Measurements from ENCODE around the gene HOXB6.

DNA sequence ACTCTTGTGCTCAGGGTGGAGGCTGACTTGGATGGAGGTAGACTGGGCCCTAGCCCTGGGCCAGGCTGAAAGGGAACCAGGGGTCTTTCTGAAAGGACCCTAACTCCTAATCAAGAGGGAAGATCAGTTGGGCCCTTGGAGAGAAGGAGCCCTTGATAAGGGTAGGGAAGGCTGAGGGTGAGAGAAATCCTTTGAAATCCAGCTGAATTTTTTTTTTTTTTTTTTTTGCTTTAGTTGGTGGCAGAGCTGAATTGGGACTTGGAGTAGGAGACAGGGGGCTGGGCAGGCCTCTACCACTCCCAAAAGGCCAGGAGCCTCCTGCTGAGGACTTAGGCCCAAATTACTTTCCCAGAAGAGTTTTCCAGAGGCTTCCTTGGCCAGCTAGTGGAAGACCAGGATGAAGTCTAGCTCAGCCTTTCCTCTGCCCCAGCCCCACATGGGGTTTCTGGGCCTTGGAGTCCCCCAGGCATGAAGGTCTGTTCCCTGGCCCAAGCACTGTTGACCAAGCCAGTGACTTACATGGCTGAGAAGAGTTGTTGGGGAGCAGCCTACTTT lies 14.1 kb downstream of the HOXB6 start:
- TF ChIP-seq, protein P1, sequence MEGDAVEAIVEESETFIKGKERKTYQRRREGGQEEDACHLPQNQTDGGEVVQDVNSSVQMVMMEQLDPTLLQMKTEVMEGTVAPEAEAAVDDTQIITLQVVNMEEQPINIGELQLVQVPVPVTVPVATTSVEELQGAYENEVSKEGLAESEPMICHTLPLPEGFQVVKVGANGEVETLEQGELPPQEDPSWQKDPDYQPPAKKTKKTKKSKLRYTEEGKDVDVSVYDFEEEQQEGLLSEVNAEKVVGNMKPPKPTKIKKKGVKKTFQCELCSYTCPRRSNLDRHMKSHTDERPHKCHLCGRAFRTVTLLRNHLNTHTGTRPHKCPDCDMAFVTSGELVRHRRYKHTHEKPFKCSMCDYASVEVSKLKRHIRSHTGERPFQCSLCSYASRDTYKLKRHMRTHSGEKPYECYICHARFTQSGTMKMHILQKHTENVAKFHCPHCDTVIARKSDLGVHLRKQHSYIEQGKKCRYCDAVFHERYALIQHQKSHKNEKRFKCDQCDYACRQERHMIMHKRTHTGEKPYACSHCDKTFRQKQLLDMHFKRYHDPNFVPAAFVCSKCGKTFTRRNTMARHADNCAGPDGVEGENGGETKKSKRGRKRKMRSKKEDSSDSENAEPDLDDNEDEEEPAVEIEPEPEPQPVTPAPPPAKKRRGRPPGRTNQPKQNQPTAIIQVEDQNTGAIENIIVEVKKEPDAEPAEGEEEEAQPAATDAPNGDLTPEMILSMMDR (conservative IDR thresholded peaks at IDR 0.05; ENCODE audit: low read length), result no peak
- TF ChIP-seq EZH2phosphoT487 (IDR thresholded peaks at IDR 0.05; ENCODE audit: borderline replicate concordance), result no peak

Data from Loucy (cell line).